Epithelial cell of esophagus (primary cell): ENCODE data around the gene CDH4.

Experiments
- DNase-seq: peaks from one replicate; pipeline ENCODE4 v3.0.0; 2010; ENCODE audit warnings: low read depth
- H3K4me3 ChIP-seq: 2 replicates; pipeline ENCODE4 v1.5.1; 2011; ENCODE audit warnings: mild to moderate bottlenecking, low read length, control low read depth
- CTCF ChIP-seq: IDR thresholded peaks from 2 replicates; pipeline ENCODE4 v1.5.1; 2011; ENCODE audit warnings: low read depth, mild to moderate bottlenecking, low read length, control low read depth, inconsistent platforms; ENCODE audit not compliant: insufficient read depth; ENCODE audit errors: missing control alignments

The CDH4 gene

DNA sequence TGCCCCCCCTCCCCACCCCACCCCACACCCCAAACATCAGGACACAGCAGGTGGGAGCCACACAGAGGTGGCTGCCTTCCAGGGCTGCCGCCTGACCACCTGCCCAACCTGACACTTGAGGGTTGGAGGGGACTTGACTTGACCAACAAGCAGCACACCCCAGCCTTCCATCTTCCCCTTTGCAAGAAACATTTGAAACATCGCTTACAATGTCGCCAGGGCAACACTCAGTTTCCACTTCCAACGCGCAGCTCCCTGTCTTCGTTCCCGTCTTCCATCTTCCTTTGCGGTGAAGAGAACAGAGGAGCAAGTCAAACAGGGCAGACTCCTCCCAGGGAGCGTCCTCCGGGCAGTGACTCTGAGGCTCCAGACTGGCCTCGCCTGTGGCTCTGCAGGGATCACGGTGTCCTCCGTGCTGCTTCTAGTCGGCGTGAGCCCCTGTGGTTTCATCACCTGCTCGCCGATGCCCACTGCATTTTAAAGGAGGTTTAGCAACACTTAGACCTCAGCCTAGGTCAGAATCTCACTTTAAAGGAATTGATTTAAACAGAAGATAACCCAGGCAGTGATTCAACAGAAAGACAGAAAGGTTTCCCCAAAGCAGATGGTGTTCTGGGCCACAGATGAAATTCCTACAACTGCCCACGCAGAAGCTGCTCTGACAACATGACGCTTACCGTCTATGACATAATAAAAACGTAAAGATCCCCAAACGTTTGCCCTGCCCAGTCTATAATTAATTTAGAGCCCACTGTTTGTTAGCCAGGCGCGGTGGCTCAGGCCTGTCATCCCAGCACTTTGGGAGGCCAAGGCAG is 682.9 kb downstream of the CDH4 start:
- no peak overlapping the region for H3K4me3 ChIP-seq
- DNase-seq = no peak
- no peak for TF ChIP-seq CTCF

DNA sequence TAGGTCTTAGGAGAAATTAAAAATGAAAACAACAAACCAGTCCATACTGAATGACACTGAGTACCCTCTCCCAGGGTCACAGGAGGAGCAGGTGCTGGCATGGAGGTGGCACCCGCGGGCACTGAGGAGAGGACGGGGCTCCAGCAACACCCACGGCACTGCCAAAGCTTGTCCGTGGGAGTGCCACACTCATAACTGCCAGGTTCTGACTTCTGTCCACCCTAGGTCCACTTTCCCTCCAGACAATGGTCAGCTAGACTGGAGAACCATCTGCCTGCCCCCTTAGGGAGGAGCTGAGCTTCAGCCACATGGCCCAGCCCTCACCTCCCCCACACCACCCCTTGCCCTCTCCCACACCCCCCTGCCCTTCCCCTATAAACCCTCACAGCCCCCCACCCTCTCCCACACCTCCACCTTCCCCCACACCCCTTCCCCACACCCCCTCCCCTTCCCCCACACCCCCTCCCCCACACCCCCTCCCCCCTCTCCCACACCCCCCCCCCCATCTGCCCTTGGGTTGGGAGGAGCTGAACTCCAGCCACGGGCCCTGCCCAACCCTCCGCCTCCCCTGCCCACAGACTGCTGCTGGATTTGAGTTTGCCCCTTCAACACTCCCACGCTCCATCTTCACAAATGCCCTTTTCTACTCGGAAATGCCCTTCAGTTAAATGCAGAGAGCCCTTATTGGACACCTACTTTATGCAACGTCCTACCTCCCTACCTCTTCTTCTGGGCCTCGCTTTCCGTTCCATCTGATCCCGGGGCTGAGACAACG is 684.1 kb downstream of the CDH4 start:
- no peak for TF ChIP-seq CTCF
- no peak for DNase-seq
- H3K4me3 ChIP-seq = no peak overlapping the region

DNA sequence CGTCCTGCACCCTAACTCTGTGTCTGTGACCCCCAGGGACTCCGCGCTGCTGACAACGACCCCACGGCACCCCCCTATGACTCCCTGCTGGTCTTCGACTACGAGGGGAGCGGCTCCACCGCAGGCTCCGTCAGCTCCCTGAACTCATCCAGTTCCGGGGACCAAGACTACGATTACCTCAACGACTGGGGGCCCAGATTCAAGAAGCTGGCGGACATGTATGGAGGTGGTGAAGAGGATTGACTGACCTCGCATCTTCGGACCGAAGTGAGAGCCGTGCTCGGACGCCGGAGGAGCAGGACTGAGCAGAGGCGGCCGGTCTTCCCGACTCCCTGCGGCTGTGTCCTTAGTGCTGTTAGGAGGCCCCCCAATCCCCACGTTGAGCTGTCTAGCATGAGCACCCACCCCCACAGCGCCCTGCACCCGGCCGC is 684.7 kb downstream of the CDH4 start:
- no peak for DNase-seq
- H3K4me3 ChIP-seq = no peak overlapping the region
- TF ChIP-seq CTCF = no peak

- no peak for TF ChIP-seq CTCF
- no peak overlapping the region for H3K4me3 ChIP-seq
- no peak for DNase-seq
Observed at GRCh38 chr20:61937146-61937962, 685.3 kb downstream of the CDH4 start.

DNA sequence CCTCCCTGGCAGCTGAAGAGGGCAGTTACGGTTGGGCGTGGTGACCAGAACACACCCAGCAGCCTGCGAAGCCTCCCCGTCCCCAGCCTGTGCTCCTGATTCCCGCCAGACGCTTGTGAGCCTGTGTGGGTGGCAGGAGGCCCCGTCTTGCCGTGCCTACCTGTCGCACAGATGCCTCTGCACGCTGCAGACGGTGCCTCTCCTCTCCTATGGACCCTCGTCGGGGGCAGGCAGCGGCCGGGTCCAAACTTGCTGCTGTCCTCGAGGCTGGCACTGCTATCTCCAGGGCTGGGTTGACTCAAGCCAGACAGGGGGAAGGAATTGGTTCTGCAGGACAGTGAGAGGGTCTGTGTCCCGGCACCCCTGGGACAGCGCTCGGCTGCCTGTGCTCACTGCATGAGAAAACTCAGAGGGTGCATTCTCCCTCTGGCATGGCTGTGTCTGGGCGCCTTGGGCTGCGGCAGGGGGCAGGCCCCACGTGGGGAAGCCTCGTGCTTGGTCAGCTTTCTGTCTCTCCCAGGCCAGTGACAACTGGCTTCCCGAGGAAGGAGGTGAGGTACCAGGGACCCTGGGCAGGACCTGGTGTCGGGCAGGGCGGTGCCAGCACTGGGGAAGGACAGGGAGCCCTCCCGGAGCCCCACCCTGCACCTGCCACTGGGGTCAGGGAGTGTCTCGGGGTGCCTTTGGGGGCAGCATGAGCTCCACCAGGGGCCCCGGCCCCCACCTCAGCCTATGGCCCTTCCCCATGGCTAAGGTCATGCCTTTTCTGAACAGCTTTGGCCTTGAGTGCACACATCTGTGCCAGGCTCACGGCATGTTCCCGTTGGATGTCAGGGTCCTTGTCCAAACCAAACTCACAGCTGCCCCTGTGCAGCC is 686.1 kb downstream of the CDH4 start:
- no peak for DNase-seq
- no peak overlapping the region for H3K4me3 ChIP-seq
- no peak for TF ChIP-seq CTCF
